GM19023 (cell line): ENCODE data around the gene MSI2.

Experiments used
- ATAC-seq: cut with Tn5 transposase; IDR thresholded peaks from one replicate; pipeline ENCODE4 v1.9.1; 2021; ENCODE audit warnings: mild to moderate bottlenecking, moderate library complexity; ENCODE audit not compliant: unreplicated experiment

MSI2 gene

DNA sequence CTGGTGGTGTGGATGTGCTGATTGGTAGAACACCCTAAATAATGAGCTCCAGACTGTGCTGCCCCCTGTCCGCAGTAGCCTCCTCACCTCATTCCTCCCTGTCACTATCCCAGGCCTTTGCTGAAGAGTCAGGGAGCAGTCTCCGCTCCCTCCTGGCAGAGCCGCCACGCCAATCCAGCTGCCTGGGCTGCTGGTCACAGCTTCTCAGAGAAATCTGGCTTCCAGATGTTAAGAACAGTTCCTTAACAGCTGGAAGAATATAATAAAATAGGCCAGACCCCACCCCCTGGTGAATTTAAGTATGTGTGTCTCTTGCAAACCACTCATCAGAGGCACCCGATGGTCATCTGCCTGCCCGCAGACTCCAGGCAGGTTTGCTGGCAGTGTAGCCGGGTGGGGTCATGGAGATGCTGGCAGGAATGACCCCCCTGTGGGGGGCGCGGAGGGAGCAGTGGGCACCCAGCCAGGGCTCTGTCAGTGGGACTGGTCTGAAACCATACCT is 327.8 kb downstream of the MSI2 start:
- ATAC-seq, result no peak

DNA sequence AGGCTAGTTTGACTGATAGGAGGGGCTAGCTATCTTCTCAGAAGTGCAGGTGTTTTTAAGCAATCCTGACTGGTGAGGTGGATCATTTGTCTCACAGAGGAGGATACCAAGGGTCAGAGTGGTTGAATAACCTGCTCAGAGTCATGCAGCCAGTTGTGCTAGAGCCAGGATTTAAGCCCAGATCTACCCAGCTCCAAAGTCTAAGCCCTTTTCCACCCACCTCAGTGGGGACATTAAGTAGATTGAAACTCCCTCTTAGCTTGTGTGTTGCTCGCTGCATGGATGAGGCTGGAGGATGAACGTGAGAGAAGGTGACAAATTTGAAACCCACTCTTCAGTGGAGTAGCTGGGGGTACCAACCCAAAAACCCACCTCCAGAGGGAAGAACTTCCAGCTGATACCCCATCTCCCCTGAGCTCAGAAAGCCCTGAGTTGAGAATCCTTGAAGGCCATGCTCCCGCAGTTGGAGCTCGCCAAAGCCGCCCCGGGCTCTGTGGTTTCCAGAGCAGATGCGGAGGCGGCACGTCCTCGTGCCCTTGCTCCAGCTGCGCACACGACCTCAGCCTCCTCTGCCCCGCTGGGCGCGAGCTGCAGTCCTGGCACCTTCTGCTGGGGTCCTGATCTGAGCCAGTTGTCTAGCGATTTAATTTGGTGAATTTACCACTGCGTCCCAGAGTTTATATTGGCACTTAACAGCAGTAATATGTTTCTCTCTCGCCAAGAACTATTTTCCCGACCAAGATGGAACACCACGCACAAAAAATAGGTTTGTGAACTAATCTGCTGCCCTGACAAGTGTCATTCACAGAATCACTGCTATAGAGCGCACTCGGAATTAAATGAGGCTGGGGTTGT is 329.2 kb downstream of the MSI2 start:
- ATAC-seq, result no peak

DNA sequence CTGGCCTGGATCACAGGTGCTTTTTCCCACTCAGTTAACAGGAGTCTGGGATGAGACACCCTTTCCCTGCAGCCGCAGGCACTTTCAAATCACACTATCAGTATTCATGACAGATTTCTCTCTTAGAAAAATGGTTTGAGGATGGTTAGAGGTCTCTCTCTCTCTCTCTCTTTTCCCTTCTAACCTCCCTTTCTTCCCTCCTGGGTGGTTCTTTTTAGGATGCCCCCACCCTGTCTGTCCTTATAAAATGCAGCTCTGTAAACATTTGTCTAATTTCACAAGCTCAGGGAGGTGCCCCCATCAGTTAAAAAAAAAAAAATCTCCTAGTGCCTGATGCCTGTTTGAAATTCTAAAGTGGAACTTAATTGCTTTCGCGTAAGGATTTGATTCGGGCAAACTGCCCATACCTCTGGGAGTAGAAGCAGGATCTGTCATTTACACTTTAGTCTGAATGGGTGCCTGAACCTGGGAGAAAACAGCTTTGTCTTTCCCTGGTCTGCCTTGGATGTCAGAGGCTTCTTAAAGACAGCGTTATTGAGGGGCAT is 329.9 kb downstream of the MSI2 start:
- ATAC-seq, result no peak

DNA sequence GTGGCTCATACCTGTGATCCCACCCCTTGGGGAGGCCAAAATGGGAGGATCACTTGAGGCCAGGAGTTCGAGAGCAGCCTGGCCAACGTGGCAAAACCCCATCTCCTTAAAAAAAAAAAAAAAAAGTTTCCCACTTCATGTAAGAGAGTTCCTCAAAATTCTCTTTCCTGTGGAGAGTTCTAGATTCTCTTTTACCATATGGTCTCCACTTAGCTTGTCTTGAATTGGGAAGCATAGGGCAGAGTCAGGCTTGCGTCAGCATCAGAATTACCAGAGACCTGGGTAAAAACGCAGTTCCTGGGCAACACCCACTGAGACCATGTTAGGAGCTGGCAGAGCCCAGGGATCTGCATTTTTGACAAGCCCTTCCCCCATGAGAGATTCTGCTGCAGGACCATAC is 330.4 kb downstream of the MSI2 start:
- no peak for ATAC-seq

DNA sequence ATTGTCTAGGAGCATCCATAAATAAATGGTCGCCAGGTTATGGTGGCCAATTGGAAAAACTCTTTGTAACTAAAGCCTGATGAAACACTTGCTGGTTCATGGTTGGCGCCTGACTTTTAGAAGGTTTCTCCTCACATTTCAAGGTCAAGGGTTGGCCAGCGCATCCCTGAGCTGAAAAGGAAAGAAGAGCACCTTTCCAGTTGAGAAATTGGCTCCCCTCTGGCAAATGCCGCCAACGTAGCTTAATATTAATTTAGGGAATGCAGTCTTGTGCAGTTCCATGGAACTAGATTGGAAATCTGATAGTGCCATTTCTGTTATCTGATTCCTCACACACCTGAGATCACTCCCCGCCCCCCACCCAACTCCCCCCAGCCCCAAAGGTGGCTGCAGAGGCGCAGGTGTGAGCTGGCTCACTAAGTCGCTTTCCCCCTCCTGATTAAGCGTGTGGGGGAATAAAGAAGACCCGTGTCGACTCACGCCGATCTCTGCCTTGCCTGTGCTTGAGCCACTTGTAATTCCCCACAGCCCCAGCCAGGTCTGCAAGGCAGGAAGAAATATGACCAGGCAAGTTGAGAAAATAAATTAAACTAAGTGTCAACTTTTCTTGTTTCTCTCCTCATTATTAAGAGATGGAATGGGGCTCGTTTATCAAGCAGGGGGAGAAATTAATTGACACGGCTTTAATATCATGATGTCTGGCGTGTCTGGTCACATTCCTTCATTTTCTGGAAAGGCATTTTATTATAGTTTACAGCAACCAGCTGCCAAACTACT is 331.1 kb downstream of the MSI2 start:
- no peak for ATAC-seq

DNA sequence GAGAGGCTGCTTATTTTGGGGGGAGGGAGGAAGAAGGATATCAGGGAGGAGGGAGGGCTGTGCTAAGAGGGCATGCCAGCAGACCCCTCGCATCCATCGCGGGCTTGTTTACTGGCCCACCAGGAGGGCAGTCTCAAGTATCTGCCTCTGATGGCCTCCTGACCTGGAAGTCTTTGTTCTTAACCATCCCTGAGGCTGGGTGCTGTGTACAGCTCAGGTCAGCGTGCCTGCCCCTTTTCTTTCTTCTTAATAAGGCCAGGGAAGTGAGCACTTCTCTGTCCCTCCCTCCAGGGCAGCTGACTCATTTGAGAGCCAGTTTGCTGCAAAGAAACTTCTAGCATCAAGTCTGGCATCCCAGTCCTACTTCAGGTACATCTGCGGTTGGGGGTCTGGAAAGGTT is 331.8 kb downstream of the MSI2 start:
- ATAC-seq, result no peak

DNA sequence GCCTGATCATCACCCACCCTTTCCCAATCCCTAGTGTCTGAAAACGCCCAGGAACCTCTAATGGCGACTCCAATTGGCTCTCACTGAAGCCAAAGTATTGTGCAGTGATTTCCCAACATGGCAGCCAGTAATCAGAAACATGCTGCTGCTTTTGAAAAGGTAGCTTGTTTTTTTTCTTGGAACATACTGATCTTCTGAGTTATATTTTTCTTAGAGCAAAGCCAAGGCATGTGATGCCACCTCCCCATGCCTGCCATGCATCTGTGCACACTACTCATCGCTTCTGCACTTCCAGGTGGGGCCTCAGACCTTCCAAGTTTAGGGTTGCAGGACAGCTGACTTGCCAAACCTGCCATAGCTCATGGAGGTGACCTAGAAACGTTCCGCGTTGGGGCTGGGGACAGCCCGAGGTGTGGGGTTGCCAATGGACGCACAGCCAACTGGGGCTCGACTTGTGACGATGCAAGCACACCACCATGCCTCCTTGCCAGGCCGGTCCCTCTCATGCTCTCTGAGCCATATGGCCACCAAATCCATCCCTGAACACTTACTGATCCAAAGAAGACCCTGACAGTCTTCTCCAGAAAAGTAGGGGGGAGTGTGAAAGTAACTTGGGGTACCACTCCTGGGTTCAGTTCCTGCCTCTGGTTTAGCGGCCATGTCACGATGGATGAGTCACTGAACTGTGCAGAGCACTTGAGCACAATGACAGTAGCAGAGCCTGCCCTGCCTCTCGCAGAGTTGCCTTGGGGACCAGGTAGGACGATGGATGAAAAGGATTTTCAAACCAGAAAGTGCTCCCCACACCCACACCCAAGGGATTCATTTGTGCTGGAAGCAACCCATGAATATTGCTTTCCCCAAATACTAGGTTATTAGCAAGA is 333.1 kb downstream of the MSI2 start:
- ATAC-seq, result no peak

DNA sequence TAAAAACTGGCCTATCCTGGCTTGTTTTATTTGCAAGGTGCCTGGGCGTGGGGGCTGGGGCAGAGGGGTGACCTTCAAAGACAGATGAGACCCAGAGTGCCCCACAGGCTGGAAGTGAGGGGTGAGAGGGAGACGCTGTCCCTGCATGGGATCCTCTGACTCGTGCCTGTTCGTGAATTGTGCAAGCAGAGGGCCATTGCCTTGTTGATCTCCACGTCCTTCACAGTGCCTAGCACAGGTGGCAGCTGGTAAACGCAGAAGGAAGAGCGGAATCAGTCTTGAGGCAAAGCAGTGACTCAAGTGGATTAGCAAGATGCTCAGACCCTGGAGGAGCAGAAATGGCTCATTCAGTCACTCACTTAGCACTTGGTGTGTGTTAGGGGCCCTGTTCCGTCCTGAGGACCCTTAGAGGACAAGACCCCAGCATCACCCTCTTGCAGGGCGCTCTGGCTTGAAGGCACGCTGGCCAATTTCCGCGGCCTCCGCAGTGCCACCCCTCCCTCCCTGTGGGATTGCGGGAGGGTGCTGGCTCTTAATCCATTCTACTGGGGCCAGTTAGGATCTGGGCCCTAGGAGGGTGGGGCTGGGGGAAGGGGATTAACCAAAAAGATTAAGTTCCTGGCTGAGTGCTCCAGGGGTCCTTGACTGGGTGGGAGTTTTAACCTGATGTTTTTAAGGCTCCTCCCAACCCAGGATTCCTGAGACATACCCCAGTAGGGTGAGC is 337.6 kb downstream of the MSI2 start:
- no peak for ATAC-seq

DNA sequence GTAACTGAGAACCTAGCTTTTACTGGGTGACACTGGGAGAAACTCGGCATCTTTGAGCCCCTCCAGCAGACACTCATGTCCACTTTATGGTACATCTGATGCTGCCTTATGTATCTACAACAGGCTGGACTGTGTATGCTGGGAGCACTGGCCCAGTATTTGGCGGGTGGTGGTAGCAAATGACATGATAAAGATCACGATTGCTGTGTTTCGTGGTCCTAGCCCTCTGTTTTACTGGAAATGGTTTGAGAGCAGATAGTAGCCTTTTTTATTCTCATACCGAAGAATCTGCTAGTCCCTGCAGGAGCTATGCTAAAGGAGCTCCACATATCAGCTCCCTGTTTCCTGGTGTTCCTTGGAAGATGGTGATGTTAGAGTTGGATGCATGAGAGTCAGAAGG is 338.4 kb downstream of the MSI2 start:
- no peak for ATAC-seq

DNA sequence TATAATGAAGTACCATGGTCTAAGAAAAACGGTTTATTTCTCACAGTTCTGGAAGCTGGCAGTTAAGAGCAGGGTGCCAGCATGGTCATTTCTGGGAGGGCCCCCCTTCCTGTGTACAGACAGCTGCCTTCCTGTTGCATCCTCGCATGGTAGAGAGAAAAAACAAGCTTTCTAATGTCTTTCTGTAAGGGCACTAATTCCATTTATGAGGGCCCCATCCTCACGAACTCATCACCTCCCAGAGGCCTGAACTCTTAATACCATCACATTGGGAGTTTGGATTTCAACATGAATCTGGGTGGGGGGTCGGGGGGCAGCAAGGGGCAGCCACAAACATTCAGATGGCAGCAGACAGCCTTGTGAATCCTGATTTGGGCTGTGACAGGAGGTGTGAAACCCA is 339.1 kb downstream of the MSI2 start:
- ATAC-seq, result no peak

DNA sequence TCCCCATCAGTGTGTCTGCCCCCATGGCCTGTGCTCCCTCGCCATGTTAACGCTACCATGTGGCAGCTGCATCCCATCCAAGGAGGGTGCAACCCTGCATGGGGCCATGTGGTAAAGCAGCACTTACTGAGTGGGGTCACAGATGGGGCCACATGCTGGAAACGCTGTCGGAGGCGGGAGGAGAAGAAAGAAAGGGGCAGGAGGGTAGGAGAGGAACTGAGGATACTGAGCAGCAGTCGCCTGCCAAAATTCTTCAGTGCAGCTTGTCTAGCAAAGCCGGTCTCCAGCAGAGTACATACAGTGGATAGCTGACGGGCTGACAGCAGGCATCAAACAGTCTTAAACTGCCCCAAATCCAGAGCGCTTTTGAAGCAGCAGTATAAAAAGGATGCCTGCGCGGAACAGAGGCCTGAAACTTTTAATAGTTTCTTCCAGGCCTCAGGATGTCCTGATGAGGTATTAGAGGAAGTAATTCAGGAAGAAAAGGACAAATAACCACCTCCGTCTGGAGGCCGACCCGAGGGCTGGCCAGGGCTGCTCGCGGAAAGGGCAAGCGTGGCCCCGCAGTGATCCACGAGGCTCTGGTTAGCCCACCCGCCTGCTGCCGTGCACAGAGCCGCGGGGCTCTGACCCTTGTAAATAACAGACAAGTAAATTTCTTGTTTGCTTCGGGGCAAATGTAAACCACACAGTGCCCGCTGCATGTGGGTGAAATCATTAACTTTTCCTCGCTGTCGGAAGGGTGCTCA is 339.8 kb downstream of the MSI2 start:
- ATAC-seq, result no peak

DNA sequence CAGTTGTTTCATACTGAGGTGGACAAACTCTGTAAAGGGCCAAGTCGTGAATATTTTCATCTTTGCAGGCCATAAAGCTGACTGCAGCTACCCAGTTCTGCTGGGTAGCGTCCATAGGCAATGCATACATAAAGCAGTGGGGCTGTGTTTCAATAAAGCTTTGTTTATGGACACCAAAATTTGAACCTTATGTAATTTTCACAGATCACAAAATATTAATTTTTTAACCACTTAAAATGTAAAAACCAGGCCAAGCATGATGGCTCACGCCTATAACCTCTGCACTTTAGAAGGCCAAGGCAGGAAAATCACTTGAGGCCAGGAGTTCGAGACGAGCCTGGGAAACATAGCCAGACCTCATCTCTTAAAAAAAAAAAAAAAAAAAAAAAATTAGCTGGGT is 340.8 kb downstream of the MSI2 start:
- ATAC-seq, result no peak

DNA sequence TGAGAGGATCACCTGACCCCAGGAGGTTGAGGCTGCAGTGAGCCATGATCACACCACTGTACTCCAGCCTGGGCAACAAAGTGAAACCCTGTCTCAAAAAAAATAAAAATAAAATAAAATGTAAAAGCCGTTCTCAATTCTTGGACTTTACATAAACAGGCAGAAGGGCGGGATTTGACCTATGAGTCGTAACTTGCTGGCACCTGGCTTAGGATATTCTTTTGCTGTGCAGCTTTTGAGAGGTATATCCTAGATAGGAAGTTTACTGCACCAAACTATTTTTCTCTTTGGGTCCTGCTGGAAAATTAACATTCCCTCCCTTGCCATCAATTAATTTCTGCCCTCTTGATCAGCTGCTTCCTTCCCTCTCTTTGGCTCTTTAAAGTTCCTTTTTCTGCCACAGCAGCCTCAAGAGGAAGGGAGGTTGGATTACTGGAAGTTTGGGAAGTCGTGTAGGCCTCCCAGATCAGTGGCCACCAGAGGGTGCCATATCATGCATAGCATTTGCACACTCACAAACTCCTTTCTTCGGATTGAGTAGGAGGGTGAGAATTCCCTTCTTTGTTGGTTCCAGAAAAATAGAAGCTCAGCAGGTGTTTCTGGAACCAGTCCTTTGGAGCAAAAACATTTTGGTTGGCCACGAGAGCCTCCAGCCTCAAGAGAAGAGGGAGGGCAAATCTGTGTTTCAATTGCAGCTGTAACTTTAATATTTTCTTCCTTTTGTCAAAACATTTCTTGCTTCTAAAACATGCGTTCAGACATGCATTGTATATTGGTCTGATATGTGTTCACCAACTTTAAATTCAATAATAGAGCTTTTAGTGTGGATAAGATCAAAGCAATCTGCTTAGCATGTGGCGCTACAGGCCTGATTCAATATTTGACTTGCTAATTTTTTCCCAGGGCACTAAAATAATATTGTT is 341.5 kb downstream of the MSI2 start:
- no peak for ATAC-seq

DNA sequence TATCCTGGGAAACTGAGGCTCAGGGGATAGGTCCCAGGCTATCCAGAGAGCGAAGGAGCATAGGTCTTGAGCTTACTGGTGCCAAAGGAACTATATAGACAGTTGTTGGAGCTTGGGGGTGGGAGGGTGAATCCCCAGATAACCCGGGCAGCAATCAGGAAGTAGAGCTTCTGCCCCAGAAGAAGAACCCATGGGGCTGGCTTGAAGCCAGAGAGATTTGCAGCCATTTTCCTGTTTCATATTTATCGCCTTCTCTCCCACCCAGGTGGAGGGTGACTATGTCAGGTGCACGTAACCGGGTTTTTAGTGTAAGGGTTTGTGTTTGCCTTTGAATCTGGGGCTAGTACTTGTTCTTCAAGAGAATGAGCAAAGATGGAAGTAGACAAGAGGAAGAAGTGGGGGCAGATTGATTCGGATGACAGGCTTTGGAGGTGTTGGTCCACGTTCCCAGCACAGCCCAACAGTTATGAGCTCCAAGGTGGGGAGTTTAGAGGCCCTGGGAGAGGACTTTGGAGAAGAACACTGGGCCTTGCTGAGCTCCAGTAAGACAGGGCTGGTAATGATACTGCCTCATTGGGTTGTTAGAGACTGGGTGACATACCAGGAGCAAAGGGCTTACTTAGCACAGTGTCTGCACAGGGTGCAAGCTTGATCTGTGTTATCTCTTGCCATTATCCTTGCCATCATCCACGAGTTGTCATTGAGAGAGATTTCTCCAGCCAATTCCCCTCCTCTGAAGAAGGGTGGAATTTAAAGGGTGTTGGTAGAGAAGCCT is 343.1 kb downstream of the MSI2 start:
- ATAC-seq, result no peak

DNA sequence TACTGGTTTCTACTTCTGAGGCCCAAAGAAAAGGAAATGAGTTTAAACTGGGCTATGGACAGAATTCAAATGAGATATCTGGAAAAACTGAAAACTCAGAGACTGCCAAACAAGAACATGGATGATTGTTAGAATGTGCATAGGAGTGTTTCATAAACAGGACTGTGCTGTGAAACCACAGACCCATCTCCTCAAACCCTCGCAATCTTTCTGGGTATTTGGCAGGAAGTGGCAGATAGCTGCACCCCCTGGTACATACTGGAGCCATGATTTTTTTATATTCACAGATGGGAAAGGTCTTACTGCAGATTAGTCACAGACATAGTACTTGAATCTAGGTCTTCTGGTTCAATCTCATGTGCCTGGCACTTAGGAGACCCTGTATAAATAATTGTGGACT is 343.8 kb downstream of the MSI2 start:
- no peak for ATAC-seq

DNA sequence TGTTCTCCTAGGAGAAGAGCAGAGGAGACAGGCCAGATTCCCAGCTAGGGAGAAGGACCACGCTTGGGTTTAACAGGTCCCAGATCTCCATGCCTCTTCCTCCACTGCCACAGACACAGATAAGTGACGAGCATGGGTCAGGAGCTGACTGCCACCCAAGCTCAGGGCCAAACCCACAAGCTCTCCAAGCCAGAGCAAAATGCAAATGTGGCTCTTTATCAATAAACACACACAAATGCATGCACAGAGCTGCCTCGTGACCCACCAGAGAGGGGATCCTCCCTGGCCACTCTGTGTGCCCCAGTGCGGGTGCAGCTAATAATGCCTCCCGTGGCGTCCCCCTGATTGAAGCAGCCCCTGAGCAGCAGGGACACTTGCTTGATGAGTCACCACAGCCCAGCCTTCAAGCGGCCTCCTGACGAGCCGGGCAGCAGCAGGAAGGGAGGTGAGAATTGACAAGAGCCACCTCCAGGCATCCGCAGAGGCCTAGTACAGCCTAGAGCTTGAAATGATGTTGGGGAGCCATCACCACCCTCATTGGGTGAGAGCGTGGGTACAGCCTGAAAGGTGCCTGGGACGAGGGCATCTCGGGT is 344.9 kb downstream of the MSI2 start:
- no peak for ATAC-seq

DNA sequence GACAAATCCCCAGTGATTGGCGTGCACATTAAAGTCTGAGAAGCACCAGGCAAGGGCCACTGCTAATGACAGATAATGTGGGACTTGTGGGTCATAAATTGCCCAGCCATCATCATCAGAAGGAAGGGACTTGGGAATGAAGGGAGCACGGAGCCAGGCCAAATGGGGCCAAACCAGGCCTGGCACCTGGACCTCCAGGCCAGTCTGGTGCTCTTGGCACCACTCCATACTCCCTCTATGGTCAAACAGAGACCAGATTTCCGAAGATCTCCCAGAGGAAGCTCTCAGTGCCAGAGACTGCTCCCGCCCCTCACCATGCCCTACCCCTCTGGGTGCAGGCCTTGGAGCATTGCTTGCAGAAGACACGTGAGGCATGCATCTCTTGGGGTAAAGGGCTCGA is 346.6 kb downstream of the MSI2 start:
- ATAC-seq, result no peak
